GM19324 (cell line): ENCODE measurements around the gene DVL2.

Source experiments
- ATAC-seq: cut with Tn5 transposase; IDR thresholded peaks from one replicate; pipeline ENCODE4 v1.9.1; 2021; ENCODE audit warnings: mild to moderate bottlenecking, moderate library complexity; ENCODE audit not compliant: unreplicated experiment, low FRiP score

The DVL2 gene

DNA sequence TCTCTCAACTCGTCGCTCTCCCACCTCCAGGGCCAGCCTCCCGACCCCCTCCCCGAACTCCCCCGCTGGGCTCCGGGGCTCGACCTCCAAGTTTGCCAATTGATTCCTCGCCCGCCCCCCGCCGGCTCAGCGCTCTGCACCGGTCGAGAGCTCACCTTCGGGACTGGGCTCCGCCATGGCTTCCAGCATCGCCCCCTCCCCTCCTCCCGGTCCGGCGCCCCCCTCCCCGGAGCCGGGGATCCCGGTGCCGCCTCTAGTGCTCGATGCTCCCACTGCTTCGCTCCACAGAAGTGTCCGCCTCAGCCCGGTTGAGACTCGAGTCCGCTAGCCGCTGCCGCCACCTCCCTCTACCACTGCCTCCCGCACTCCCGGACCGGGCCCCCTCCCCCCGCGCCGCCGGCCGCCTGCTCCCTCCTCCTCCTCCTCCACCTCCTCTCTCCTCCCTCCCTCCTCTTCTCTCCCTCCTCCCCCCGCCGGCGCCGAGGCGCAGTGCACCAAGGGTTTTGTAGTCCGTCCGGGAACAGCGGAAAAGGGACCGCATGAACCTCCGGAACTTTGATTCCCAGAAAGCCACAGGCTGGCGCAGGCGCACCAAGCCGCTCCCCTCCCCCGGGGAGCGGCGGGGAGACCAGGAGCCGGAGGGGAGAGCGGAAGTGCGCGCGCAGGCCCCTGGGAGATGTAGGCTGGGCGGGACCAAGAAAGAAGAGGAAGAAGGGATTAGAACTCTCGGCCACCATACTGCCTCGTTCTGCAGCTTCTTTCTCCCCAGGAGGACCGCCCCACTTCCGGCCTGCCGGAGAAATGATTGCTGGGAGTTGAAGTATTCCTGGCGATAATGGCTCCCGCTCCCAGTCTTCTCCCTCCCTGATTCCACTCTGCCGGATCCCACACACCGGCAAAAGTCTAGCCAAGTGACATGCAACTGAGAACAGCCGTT is 5.0 kb upstream of the DVL2 start, which contains the start of gene PHF23:
Gene PHF23 (minus strand): TSS at position 367 of the 937 bp plus-strand sequence. CDS start 178 bp downstream, at position 189.
- peak; percentile 66 for ATAC-seq

DNA sequence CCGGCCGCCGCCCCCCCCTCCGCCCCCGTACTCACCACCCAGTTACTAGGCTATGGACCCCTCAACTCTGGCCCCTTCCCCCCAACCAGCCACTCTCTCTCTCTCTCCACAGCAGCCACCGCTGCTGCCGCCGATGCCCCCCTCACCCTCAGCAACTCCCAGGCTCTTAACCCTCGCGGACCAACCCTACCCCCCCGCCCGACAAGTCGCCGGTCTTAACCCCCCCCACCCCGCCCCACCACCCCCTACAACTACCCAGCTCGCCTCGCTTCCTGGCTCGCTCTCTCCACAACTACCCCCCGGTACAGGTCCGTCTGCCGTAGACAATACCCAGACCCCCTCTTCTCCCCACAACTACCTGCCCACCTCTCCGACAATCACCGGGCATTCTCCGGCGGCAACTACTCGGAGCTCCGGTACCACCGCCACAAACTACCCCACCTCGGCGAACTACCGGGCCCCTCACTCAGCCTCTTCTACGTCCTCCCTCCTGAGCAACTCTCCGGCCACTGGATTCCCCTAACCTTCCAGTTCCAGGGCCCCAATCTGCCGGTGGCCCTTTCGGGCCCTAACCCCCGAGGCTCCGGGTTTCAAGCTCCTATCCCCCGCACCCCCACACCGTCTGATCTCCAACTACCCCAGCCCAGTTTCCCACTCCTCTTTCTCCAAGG is 4.2 kb upstream of the DVL2 start:
- ATAC-seq, result no peak

DNA sequence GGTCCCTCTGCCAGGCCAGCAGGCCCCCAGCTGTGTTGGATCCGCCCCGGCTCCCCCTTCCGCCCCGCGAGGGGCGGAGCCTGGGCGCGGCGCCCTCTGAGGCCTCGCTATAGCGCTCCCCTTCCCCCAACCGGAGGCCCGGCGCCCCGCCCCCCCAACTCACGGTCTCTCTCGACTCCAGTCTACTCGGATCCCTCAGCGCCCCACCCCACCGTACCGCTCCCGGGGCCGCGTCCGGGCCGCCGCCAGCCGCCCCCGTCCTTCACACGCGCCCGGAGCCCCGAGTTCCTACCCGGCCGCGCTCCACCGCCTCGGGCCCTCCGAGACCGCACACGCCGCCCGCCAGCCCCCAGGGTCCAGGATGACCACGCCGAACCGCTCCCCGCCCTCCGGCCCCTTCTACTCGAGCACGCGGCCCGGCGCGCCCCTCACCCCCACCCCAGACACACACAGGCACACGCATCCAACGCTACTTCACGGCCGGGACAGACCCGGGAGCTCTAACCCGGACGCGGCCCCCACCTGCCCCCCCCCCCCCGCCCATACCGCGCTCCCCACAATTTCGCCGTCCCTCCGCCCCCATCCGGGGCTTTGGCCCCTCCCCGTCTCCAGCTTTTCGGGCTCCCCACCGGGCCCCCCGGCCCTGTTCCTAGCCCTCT is 3.6 kb upstream of the DVL2 start:
- ATAC-seq, result no peak

DNA sequence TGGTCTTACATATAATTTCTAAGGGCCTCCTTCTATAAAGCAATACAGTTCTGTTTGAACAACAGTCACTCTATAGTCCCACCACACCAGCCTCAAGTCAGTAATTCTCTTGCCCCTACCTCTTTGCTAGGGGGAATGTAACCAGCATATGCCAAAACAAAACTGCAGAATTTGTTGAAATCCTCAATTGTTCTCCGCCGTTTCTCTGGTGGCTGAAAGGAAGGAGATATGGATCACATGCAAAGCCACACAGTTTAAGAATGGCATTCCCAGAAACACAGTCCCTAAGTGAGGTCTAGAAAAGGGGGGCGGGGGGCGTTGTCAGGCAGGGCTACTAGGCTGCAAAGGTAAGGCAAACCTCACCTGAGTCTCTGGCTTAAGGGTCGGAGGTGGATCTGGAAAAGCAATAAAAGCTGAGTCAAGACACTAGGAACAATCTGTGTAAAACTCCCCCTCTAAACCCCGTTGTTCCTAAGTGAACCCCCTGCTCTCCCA is 3.0 kb upstream of the DVL2 start:
- no peak for ATAC-seq

DNA sequence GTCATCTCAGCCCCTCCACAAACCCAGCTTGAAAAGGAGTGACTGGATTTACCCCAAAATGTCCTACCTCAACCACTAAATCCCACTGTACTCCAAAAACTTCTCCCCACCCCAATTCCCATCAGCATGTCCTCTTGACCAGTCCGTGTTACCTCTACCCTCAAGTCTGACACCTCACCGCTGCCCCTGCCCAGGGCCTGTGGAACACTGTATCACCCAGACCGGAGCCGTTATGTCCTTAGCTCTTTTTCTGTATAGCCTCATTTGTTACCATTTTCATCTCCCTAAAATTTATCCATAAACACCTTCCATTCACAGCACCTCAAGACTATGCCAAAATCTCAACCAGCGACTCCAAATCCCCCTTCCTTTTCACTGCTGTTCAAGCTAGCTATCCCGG is 2.5 kb upstream of the DVL2 start:
- ATAC-seq, result no peak

DNA sequence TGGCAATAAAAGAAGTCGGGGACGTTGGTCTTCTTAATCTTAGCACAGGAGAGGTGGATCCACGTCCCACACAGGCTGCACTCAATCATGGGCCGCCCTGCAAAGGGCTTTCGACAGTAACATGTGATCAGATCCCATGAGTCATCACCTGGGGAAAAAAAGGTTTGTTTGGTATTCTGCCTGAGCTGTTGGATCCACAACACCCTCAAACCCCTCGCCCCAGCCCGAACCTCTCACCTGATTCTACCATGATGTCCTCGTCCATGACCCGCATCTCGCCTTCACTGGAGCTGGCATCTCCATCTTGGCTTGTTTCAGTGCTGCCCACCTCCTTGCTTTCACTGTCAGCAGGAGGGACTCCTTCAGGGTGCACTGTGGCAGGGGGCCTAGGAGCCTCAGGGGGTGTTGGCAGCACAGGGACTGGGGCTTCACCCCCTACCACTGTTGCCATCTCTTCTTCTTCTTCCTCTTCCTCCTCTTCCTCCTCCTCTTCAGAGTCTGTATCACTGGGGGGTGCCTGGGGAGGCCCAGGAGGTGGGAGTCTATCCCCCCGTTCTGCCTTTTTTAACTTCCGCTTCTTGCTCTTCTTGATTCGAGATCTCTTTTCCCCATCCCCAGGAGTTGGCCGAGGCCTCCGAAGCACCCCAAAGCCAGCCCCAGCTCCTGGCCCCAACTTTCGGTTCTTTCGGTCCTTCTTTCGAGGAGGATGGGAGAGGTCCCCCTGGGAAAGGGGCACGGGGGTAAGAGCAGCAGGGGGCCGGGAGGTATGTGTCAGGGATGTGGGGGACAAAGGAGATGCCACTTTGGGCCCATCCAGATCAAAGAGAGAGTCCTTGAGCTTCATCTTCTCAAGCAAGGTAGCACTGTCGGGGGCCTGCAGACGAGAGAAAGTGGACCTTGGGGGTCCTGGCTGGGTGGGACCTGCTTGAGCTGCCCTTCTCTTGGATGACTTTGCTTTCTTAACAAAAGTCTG is 1.7 kb upstream of the DVL2 start:
- ATAC-seq, result no peak

DNA sequence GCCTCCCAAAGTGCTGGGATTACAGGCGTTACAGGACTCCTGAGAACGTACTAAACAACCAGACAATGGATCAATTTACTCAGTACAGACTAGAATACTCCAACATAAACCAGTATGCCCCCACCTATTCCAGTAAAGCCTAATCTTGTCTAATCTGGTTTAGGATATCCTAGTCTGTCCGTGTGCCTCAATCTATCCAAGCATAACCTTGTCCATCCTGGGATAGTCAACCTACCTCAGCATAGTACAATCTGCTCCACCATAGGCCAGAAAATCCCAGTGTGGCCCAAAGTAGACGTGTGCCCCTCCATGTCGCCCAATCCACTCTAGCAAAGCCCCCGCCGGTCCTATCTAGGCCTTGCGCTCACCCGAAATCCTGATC is 625 bp downstream of the DVL2 start:
- no peak for ATAC-seq

DNA sequence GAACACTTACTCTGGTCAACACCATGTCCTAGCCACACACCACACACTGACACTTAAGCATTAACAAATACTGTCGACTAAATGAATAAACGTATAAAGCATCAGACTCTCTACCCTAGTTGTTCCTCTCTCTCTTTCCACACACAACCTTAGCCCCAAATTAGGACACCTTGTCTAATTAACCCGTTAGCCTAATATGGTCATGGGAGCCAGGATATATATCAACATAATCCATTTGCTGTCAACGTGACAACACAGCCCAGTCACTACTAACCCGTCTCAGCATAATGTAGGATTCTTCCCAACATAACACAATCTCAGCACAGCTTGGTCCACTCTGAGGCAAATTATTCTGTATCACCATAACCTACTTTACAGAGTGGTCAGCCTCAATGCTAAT is 2.2 kb downstream of the DVL2 start:
- no peak for ATAC-seq

DNA sequence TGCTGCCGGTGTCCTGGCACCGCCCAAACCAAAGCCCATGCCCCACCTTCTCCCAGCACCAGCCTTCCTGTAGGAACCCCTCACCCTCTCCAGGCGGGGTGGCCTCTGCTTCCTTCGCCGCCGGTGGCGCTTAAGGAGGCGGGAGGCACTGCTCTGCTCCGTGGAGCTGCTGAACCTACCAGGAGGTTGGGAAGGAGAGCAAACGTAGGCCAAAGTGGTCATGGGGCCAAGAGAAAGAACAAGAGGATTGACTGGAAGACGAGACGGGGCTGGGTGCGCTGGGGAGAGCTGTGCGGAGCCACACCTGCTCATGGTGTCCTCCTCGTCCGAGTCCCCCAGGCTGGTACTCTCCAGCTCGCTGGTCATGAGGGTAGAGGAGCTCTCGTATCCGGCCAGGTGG is 4.8 kb downstream of the DVL2 start:
- ATAC-seq, result no peak

DNA sequence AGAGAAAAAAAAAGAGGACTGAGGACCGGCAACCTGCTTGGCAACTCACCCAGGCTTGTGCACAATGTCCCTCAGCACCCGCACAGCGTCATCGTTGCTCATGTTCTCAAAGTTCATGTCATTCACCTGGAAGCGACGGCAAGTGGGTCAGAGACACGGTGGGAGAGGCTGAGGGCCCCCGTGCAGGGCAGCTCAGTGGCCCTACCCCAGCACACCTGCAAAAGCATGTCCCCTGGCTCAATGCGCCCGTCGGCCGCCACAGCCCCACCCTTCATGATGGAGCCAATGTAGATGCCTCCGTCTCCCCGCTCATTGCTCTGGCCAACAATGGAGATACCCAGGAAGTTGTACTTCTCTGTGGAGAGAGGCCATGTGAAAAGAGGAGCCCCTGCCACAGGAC is 5.4 kb downstream of the DVL2 start:
- no peak for ATAC-seq

DNA sequence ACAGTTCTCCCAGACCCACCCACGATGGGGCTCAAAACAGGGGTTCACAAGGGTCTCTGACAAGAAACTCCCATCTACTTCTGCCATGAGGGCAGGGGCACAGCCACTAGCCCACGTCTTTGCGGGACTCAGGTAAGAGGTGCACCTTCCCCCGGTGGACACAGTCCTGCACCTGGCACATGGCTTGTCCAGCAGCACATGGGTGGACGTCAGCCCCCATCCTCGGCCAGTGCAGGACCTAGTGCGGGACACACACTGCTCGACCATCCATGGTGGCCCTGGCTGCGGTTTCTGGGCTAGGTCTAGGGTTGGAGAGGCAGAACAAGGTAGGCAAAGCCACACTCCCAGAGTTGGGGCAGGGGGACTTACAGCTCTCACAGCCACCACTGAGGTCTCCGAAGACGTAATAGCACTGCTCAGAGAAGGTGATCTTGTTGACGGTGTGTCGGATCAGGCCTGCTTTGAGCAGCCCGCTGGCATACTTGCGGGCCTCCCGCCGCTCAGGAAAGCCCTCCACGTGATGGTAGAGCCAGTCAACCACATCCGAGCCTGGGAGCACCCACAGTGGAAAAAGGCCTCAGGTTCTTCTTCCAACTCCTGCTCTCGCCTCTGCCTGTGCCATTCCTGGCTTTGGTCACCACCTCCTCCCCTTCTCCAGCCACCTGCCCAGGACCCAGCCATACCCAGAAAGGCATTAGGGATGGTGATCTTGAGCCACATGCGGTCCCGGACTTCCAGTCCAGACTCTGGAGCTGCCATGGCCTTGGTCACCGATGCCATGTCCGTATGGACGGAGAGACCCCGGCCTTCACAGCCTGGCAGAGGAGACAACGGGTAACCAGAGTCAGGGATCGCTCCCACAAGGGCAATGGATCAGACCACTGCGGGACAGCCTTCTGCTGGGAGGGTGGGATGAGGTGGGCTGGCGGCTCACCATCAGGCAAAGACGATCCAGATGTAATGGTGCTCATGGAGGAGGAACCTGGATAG is 7.3 kb downstream of the DVL2 start:
- ATAC-seq, result no peak

DNA sequence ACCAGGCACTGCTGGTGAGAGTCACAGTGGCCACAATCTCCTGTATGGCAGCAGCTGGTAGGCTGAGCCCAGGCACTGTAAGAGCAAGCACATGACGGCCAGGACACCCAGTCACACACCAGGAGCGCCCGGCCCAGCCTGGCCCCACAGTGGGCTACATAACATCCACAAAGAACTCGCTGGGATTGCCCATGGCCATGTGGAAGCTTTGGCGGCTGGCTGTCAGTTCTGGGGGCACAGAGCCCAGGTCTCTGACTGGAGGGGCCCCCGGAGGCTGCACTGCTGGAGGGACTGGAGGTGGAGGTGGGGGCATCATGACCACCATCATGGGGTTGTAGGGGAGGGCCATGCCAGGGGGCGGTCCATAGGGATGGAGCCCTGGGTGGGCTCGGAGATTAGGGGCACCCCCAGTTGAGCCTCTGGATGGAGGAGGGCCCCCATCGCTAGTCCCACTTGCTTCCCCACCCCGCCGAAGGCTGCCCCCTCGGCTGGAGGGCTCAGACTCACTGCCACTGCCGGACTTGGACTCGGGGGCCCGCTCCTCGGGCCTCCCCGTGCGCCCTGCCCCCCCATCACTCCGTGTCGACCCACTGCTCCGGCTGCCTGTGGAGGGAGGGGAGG is 8.5 kb downstream of the DVL2 start:
- no peak for ATAC-seq

DNA sequence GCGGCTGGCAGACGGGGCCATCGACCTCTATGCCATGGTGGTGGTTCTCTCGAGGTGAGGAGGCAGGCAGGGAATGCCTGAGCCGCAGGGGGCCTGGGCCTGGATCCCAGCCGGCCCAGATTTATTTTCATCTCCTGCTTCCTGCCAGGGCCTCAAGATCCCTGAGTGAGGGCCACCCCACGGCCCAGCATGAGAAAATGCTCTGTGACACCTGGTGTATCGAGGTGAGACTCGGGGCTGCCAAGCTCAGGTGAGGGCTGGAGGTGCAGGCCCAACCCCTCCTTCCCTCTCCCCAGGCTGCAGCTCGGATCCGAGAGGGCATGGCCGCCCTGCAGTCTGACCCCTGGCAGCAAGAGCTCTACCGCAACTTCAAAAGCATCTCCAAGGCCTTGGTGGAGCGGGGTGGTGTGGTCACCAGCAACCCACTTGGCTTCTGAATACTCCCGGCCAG is 9.6 kb downstream of the DVL2 start:
- no peak for ATAC-seq

DNA sequence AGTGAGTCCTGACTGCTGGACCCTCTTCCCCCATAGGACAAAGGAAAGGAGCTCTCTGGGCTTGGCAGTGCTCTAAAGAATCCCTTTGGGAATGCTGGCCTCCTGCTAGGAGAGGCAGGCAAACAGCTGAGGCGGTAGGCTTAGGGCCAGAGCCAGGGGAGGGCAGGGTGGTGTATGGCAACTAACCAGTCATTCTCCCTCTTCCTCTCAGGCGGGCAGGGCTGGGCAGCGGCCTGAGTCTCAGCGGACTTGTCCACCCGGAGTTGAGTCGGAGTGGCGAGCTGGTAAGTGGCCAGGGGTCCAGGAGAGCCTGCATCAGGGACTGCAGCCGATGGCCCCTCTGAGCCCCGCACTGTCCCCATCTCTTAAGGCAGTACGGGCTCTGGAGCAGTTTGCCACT is 10.2 kb downstream of the DVL2 start:
- ATAC-seq, result no peak

DNA sequence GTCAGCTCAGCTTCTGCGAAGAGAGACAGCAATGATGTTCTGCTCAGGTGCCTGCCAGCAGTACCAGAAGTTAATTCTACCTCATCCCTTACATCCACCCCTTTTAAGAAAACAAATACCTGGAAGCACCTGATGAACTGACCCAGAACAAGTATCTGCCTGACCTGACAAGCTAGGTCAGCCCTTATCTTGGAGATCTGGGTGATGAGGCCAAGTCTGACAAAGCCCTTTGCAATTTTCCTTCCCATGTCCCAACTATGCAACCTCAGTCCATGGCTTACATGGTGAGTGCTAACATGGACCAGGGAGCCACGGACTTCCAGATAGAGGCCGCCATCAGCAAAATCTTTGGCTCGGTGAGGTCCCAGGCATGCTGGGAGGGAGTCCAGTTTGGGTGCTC is 10.9 kb downstream of the DVL2 start:
- ATAC-seq, result no peak

DNA sequence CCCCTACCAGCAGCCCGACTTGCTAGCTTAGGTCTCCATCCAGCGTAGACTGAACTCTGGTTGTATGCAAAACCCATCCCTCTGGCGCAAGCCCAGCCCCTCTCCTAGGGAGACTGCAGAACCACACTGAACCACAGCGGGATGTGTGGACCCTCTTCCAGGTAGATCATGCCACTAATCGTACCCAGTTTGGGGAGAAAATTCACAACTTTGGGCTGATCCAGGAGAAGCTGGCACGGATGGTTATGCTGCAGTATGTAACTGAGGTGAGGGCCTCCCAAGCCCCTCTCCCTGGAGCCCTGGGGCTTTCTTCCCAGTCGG is 11.4 kb downstream of the DVL2 start:
- no peak for ATAC-seq

DNA sequence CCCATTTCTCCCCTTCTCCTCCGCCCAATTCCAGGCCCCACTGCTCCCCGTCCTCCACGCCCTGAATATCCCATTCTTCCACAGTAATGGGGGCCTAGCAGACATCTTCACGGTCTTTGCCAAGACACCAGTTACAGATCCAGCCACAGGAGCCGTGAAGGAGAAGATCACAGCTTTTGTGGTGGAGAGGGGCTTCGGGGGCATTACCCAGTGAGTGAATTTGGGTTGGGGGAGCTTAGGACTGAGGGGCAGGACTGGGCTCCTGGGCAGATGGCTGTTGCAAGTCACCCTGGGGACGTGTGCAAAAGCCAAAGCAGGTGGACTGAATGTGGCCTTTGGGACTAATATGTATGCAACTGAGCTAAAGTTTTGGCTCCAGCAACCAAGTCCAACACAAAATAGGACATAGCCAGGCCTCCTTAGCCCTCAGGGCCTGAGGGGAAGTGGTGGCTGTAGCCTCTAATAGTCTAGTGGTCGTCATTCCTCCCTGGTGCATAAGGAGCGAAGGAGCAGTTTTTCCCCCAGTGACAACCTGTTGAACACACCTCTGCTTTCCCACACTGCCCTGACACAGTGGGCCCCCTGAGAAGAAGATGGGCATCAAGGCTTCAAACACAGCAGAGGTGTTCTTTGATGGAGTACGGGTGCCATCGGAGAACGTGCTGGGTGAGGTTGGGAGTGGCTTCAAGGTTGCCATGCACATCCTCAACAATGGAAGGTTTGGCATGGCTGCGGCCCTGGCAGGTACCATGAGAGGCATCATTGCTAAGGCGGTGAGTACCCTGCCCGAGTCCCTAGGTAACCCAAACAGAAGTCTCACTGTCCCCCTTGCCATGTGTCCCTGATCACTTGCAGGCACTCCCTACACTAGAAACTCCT is 12.0 kb downstream of the DVL2 start:
- no peak for ATAC-seq
